ENCODE data around the gene RPUSD1. TPM values are rescaled to one million over a fixed set of nuclear protein-coding genes. Genes with fewer than 3 reads are reported as not detected.

The RPUSD1 gene
- total and polyA plus RNA-seq, 12 donors, result 5.8 to 23.3 (median 8.2) TPM

GRCh38 chr16:798666-799065 is 10.5 kb upstream of the RPUSD1 start:
- Histone ChIP-seq H3K27me3 (peaks cover 0 to 57% (median 48%) of the 10 kb centered on the region in 7 donors), H3K4me3 (no peak overlapping the region), H3K4me1 (peaks cover 0 to 5% (median 0%) of the 10 kb centered on the region in 9 donors), H3K9me3 (no peaks in the 10 kb centered on the region), H3K36me3 (peaks cover 0 to 4% (median 0%) of the 10 kb centered on the region in 9 donors), H3K27ac (no peak overlapping the region)
- intact Hi-C loops (cut with DNase I), result no loop called here
- no peak for TF ChIP-seq CTCF (IDR thresholded peaks at IDR 0.05)
- 92 to 94% methylated on average over 19 of the region's 19 CpGs for WGBS, 2 donors
- no peak for DNase-seq
- ATAC-seq, result no peak

- H3K4me1 ChIP-seq, result peaks cover 0 to 5% (median 0%) of the 10 kb centered on the region in 9 donors
- ATAC-seq, result no peak
- no peak for TF ChIP-seq CTCF (IDR thresholded peaks at IDR 0.05)
- DNase-seq, result no peak
- H3K27me3 ChIP-seq, result peaks cover 0 to 51% (median 46%) of the 10 kb centered on the region in 7 donors
- H3K36me3 ChIP-seq, result peaks cover 0 to 6% (median 0%) of the 10 kb centered on the region in 9 donors
- no peaks in the 10 kb centered on the region for H3K9me3 ChIP-seq
- intact Hi-C loops (cut with DNase I), result no loop called here
- H3K4me3 ChIP-seq, result no peak overlapping the region
- 93 to 95% methylated on average over 22 of the region's 22 CpGs for WGBS, 2 donors
- no peak overlapping the region for H3K27ac ChIP-seq
These were observed 9.5 kb upstream of the RPUSD1 start for GRCh38 chr16:797686-798085.

GRCh38 chr16:797120-797420 is 8.9 kb upstream of the RPUSD1 start:
- Histone ChIP-seq H3K27ac (no peak overlapping the region), H3K36me3 (peaks cover 0 to 10% (median 0%) of the 10 kb centered on the region in 9 donors), H3K4me1 (peaks cover 0 to 5% (median 0%) of the 10 kb centered on the region in 9 donors), H3K4me3 (no peak overlapping the region), H3K9me3 (no peaks in the 10 kb centered on the region), H3K27me3 (peaks cover 0 to 44% (median 39%) of the 10 kb centered on the region in 7 donors)
- intact Hi-C loops (cut with DNase I), result no loop called here
- WGBS, 2 donors, result 97 to 100% methylated on average over 2 of the region's 2 CpGs
- no peak for ATAC-seq
- no peak for DNase-seq
- no peak for TF ChIP-seq CTCF (IDR thresholded peaks at IDR 0.05)

- Histone ChIP-seq H3K9me3 (no peaks in the 10 kb centered on the region), H3K4me1 (peaks cover 0 to 5% (median 0%) of the 10 kb centered on the region in 9 donors), H3K36me3 (peaks cover 0 to 12% (median 0%) of the 10 kb centered on the region in 9 donors), H3K27ac (no peak overlapping the region), H3K27me3 (peaks cover 0 to 39% (median 34%) of the 10 kb centered on the region in 7 donors), H3K4me3 (no peak overlapping the region)
- intact Hi-C loops (cut with DNase I), result no loop called here
- TF ChIP-seq CTCF (IDR thresholded peaks at IDR 0.05), result no peak
- WGBS, 2 donors, result 94 to 98% methylated on average over 38 of the region's 38 CpGs
- ATAC-seq, result no peak
- no peak for DNase-seq
These were observed 8.3 kb upstream of the RPUSD1 start for GRCh38 chr16:796296-797119.

All from heart right ventricle (tissue), 16 donors.